A549 treated with AZD2906 at 1 μM for 4 hours (cell line): ENCODE measurements around the gene OR2T33. TPM values are rescaled to one million over a fixed set of nuclear protein-coding genes. Genes with fewer than 3 reads are reported as not detected.

ENCODE experiments used
- total RNA-seq: library from RNA; stranded (reverse); fragments of 200-300 nt; extraction: Qiagen RNA extraction; gene quantifications from 5 replicates; pipeline ENCODE4 v1.2.3, GENCODE V29; 2022

The OR2T33 gene, protein sequence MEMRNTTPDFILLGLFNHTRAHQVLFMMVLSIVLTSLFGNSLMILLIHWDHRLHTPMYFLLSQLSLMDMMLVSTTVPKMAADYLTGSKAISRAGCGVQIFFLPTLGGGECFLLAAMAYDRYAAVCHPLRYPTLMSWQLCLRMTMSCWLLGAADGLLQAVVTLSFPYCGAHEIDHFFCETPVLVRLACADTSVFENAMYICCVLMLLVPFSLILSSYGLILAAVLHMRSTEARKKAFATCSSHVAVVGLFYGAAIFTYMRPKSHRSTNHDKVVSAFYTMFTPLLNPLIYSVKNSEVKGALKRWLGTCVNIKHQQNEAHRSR
- not detected in 5 replicates for total RNA-seq

DNA sequence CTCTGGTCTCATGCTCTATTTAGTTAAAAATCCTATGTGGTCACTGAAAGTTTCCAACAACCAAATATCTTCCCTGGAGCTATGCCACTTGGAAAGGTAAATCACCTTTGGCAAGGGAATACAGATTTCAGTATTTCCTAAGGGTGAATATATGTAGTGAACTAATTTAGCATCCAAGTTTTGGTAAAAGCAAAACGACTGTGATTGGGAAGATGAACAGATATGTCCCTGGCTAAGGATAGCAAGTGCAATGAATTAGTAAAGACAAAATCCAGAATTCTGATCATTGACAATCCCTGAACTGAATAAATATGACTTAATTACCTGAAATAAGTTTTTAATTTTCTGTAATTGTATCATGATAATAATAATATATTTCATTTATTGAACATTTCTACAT, at the start of gene OR2T33:
TSS of gene OR2T33 (minus strand) at position 101 of the 400 bp plus-strand sequence. CDS start 4,162 bp downstream, outside the sequence.

DNA sequence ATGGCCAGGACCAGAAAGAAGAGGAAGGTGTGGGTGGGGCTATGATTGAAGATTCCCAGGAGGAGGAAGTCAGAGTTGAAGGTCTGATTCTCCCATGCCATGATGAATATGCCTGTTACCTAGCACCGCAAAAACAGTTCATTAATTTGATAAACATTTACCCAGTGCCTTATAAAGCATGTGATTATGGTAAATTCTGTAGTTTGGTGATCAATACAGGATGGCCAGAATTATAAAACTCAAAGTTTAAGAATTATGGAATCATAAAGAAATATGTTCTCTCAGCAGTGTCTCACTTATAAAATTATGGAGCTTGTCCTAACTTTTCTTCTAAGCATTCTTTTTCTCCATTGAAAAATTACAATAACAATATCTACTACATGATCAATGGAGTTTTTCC, 46.7 kb upstream of the OR2T33 start, which contains the start of gene OR2M7:
TSS of gene OR2M7 (minus strand) at position 101 of the 400 bp plus-strand sequence. CDS start at position 101, 0 bp downstream.

DNA sequence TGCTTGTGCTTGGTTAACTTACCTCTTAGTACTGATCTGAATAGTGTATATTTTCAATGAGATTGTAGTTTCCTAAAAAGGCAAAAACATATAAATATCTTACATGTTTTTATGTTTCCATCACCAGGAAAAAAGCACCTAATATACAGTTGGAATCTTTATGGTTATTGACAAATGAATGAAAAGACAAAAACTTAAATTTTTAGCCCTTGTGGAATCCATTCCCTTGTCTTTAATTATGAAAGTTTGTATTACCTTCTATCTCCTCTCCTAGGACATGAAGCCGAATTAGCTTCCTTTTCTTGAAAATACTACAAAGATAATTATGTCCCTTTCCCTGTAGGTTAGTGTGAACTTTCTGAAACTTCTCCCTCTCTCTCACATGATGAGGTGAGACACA, 25.5 kb upstream of the OR2T33 start, which contains the start of gene OR2T12:
TSS of gene OR2T12 (minus strand) at position 101 of the 400 bp plus-strand sequence. CDS start 7,846 bp downstream, outside the sequence.

DNA sequence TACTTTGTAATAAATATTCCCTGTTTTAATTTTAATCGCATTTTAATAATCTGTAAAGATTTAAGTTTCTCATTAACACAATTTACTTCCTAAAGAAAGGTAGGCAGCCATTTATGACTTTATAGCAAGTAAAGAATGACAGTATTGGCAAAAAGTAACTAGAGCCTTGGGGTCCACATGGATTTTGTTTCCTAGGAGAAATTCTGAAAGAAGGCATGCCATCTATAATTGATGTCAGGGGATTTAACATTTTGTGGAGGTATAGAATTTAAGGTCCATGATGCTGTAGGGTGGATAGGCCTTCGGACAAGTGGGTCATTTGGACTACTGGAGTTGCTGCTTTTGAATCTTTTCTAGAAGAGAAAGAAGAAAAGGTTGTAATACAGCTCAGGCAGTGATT, 46.7 kb downstream of the OR2T33 start, which contains the start of gene OR2M4:
TSS of gene OR2M4 (plus strand) at position 301 of the 400 bp plus-strand sequence. CDS start 7,512 bp downstream, outside the sequence.

Other genes with a start within 250 kb of the OR2T33 start
- gene OR2L2, start 247.9 kb downstream of the OR2T33 start, total RNA-seq: not detected in 5 replicates
- not detected in 5 replicates for gene OR2L3, start 231.1 kb downstream of the OR2T33 start, total RNA-seq
- gene OR2L13, start 182.8 kb downstream of the OR2T33 start, total RNA-seq: not detected in 5 replicates
- gene OR2M5, start 132.8 kb downstream of the OR2T33 start, total RNA-seq: not detected in 5 replicates
- gene OR2M2, start 103.2 kb downstream of the OR2T33 start, total RNA-seq: not detected in 5 replicates
- not detected in 5 replicates for gene OR2M3, start 80.7 kb downstream of the OR2T33 start, total RNA-seq
- gene OR2M4, start 46.6 kb downstream of the OR2T33 start, total RNA-seq: not detected in 5 replicates
- not detected in 5 replicates for gene OR2T12, start 25.4 kb upstream of the OR2T33 start, total RNA-seq
- not detected in 5 replicates for gene OR2M7, start 46.6 kb upstream of the OR2T33 start, total RNA-seq
- gene OR14C36, start 70.8 kb upstream of the OR2T33 start, total RNA-seq: not detected in 5 replicates
- gene OR2T4, start 83.7 kb upstream of the OR2T33 start, total RNA-seq: not detected in 5 replicates
- gene OR2T6, start 97.8 kb upstream of the OR2T33 start, total RNA-seq: not detected in 5 replicates
- not detected in 5 replicates for gene OR2T1, start 125.1 kb upstream of the OR2T33 start, total RNA-seq
- gene OR2T2, start 167.7 kb upstream of the OR2T33 start, total RNA-seq: not detected in 5 replicates
- not detected in 5 replicates for gene OR2T3, start 195.4 kb upstream of the OR2T33 start, total RNA-seq
- gene OR2T5, start 210.6 kb upstream of the OR2T33 start, total RNA-seq: not detected in 5 replicates
- gene OR2G6, start 230.1 kb upstream of the OR2T33 start, total RNA-seq: not detected in 5 replicates